ENCODE data around the gene TMEM132D. TPM values are rescaled to one million over a fixed set of nuclear protein-coding genes. Genes with fewer than 3 reads are reported as not detected.
A peak's percentile ranks its signal among the peaks of the same experiment; 100 is the strongest.

TMEM132D gene
- polyA plus RNA-seq, 1 donor from 2014 or later: 1.3 TPM

DNA sequence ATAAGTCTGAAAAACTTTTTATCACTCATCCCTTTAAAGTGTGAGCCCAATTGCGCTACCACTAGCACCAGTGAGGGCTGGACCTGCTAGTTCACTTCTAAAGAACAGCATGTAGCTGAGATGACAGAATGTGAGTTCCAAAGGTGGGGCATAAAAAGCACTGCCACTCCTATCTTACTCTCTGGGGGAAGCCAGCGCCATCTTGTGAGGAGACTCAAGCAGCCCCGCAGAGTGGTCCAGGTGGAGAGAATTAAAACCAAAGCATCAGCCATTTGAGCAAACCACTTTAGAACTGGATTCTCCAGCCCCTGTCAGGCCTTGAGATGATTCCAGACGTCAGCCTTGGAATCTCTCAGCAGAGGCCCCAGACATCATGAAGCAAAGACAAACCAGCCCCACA, 39.9 kb downstream of the TMEM132D start:
- TF ChIP-seq TAF1 (IDR thresholded peaks at IDR 0.05; ENCODE audit: low read depth) (no peak), RAD21 (conservative IDR thresholded peaks at IDR 0.05) (no peak), EZH2 (IDR thresholded peaks at IDR 0.05; ENCODE audit: borderline replicate concordance, insufficient read depth, low read length, poor library complexity, severe bottlenecking) (no peak), EP300 (conservative IDR thresholded peaks at IDR 0.05; ENCODE audit: poor library complexity, severe bottlenecking) (no peak), POLR2AphosphoS5 (IDR thresholded peaks at IDR 0.05) (no peak)
- TF ChIP-seq, protein P1, sequence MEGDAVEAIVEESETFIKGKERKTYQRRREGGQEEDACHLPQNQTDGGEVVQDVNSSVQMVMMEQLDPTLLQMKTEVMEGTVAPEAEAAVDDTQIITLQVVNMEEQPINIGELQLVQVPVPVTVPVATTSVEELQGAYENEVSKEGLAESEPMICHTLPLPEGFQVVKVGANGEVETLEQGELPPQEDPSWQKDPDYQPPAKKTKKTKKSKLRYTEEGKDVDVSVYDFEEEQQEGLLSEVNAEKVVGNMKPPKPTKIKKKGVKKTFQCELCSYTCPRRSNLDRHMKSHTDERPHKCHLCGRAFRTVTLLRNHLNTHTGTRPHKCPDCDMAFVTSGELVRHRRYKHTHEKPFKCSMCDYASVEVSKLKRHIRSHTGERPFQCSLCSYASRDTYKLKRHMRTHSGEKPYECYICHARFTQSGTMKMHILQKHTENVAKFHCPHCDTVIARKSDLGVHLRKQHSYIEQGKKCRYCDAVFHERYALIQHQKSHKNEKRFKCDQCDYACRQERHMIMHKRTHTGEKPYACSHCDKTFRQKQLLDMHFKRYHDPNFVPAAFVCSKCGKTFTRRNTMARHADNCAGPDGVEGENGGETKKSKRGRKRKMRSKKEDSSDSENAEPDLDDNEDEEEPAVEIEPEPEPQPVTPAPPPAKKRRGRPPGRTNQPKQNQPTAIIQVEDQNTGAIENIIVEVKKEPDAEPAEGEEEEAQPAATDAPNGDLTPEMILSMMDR (IDR thresholded peaks at IDR 0.05; ENCODE audit: poor library complexity, severe bottlenecking): no peak
- TF ChIP-seq, protein P2, sequence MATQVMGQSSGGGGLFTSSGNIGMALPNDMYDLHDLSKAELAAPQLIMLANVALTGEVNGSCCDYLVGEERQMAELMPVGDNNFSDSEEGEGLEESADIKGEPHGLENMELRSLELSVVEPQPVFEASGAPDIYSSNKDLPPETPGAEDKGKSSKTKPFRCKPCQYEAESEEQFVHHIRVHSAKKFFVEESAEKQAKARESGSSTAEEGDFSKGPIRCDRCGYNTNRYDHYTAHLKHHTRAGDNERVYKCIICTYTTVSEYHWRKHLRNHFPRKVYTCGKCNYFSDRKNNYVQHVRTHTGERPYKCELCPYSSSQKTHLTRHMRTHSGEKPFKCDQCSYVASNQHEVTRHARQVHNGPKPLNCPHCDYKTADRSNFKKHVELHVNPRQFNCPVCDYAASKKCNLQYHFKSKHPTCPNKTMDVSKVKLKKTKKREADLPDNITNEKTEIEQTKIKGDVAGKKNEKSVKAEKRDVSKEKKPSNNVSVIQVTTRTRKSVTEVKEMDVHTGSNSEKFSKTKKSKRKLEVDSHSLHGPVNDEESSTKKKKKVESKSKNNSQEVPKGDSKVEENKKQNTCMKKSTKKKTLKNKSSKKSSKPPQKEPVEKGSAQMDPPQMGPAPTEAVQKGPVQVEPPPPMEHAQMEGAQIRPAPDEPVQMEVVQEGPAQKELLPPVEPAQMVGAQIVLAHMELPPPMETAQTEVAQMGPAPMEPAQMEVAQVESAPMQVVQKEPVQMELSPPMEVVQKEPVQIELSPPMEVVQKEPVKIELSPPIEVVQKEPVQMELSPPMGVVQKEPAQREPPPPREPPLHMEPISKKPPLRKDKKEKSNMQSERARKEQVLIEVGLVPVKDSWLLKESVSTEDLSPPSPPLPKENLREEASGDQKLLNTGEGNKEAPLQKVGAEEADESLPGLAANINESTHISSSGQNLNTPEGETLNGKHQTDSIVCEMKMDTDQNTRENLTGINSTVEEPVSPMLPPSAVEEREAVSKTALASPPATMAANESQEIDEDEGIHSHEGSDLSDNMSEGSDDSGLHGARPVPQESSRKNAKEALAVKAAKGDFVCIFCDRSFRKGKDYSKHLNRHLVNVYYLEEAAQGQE (IDR thresholded peaks at IDR 0.05; ENCODE audit: borderline replicate concordance): no peak
- H3K9ac ChIP-seq (ENCODE audit: low read length): no peak overlapping the region

GRCh38 chr12:129862561-129863175, 41.2 kb downstream of the TMEM132D start:
- H3K27me3 ChIP-seq (ENCODE audit: insufficient read depth, low read depth, low read length): no peaks in the 10 kb centered on the region
- no peaks in the 10 kb centered on the region for H3K9me3 ChIP-seq (ENCODE audit: low read length)
- peak overlapping the region; percentile 1 for H3K4me3 ChIP-seq (ENCODE audit: low read length)
- no peaks in the 10 kb centered on the region for H4K20me1 ChIP-seq (ENCODE audit: insufficient read depth)
- H3K36me3 ChIP-seq (ENCODE audit: insufficient read depth, low read length): no peaks in the 10 kb centered on the region
- H3K9me2 ChIP-seq (ENCODE audit: insufficient read depth, low read length): no peaks in the 10 kb centered on the region
- no peak overlapping the region for H3K9ac ChIP-seq (ENCODE audit: low read length)
- H3K27ac ChIP-seq (ENCODE audit: low read length): no peak overlapping the region
- H3K79me2 ChIP-seq (replicated peaks; ENCODE audit: insufficient read depth, low read length): no peaks in the 10 kb centered on the region
- no peak overlapping the region for H3K4me2 ChIP-seq (ENCODE audit: low read length)
- no peak overlapping the region for H2AFZ ChIP-seq (ENCODE audit: low read depth, low read length)
- no peaks in the 10 kb centered on the region for H3F3A ChIP-seq (ENCODE audit: insufficient read depth, low read length, poor library complexity, severe bottlenecking)
- TF ChIP-seq, protein P2 (IDR thresholded peaks at IDR 0.05; ENCODE audit: borderline replicate concordance): no peak
- TF ChIP-seq EZH2 (IDR thresholded peaks at IDR 0.05; ENCODE audit: borderline replicate concordance, insufficient read depth, low read length, poor library complexity, severe bottlenecking) (no peak), TAF1 (IDR thresholded peaks at IDR 0.05; ENCODE audit: low read depth) (no peak), EP300 (conservative IDR thresholded peaks at IDR 0.05; ENCODE audit: poor library complexity, severe bottlenecking) (no peak), POLR2AphosphoS5 (IDR thresholded peaks at IDR 0.05) (peak; percentile 18)
- TF ChIP-seq, protein P1 (IDR thresholded peaks at IDR 0.05; ENCODE audit: poor library complexity, severe bottlenecking): no peak

More for the DNA sequence above, 39.9 kb downstream of the TMEM132D start:
- H3K79me2 ChIP-seq (replicated peaks; ENCODE audit: insufficient read depth, low read length): no peaks in the 10 kb centered on the region
- H4K20me1 ChIP-seq (ENCODE audit: insufficient read depth): no peaks in the 10 kb centered on the region
- H3K4me3 ChIP-seq (ENCODE audit: low read length): no peak overlapping the region
- no peaks in the 10 kb centered on the region for H3F3A ChIP-seq (ENCODE audit: insufficient read depth, low read length, poor library complexity, severe bottlenecking)
- H3K9me3 ChIP-seq (ENCODE audit: low read length): no peaks in the 10 kb centered on the region
- no peaks in the 10 kb centered on the region for H3K9me2 ChIP-seq (ENCODE audit: insufficient read depth, low read length)
- no peak overlapping the region for H2AFZ ChIP-seq (ENCODE audit: low read depth, low read length)
- H3K4me2 ChIP-seq (ENCODE audit: low read length): no peak overlapping the region
- H3K36me3 ChIP-seq (ENCODE audit: insufficient read depth, low read length): no peaks in the 10 kb centered on the region
- H3K27me3 ChIP-seq (ENCODE audit: insufficient read depth, low read depth, low read length): peaks cover 7% of the 10 kb centered on the region
- no peak overlapping the region for H3K27ac ChIP-seq (ENCODE audit: low read length)

Measured in neural cell (in vitro differentiated cells).